ENCODE measurements around the gene CSK. TPM values are rescaled to one million over a fixed set of nuclear protein-coding genes. Genes with fewer than 3 reads are reported as not detected.

CSK gene
- total RNA-seq, 2 experiments from 2014 or later: 114 to 118 TPM

DNA sequence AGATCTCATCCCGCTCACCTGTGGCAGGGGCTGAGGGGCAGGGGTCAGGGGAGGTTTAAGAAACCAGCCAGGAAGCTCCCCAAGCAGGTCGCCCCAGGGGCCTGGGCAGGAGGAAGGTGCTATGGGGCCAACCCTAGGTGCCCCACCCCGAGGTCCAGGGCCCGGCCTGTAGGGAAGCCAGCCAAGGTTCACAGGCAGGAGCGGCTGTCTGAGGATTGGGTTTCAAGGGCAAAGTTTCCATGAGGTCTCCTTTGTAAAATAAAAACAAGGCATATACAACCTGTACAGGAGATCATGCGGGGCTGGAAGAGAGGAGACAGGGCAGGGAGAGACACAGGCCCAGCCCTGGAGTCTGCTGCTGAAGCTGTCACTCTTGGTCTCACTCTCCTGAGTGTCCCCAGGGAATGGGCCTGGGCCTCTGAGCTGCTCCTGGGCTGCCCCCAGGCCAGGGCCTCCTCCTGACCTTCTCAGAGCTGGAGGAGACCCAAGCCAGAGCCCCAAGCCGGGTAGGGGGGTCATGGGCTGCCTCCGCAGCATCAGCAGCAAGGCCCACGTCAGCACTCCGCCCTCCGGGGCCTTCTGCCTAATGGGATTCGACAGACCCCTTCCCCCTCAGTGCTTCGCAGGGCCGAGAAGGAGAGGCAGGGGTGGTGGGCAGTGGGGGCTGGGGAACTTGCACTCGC is 50.1 kb downstream of the CSK start:
- Histone ChIP-seq H3K27ac (ENCODE audit: low read depth in 1 of 2, low read length in 2 of 2) (no peak overlapping the region), H3K9me3 (ENCODE audit: control insufficient read depth in 1 of 2, insufficient read depth in 1 of 2, low read length in 2 of 2) (peaks cover 0 to 3% of the 10 kb centered on the region in 2 experiments), H3K4me3 (ENCODE audit: low read length) (no peak overlapping the region), H3K36me3 (ENCODE audit: insufficient read depth, low read length) (peaks cover 15% of the 10 kb centered on the region), H3K4me1 (ENCODE audit: insufficient read depth, low read length) (no peaks in the 10 kb centered on the region), H3K27me3 (ENCODE audit: control insufficient read depth in 1 of 2, insufficient read depth in 2 of 2, low read length in 2 of 2) (peaks cover 15 to 18% of the 10 kb centered on the region in 2 experiments)
- no peak overlapping the region for H3K4me3 Mint-ChIP-seq
- no peaks in the 10 kb centered on the region for H3K4me1 Mint-ChIP-seq (ENCODE audit: low read depth)
- no peak for DNase-seq
- POLR2A ChIA-PET: no interaction called here
- TF ChIP-seq, protein P1, sequence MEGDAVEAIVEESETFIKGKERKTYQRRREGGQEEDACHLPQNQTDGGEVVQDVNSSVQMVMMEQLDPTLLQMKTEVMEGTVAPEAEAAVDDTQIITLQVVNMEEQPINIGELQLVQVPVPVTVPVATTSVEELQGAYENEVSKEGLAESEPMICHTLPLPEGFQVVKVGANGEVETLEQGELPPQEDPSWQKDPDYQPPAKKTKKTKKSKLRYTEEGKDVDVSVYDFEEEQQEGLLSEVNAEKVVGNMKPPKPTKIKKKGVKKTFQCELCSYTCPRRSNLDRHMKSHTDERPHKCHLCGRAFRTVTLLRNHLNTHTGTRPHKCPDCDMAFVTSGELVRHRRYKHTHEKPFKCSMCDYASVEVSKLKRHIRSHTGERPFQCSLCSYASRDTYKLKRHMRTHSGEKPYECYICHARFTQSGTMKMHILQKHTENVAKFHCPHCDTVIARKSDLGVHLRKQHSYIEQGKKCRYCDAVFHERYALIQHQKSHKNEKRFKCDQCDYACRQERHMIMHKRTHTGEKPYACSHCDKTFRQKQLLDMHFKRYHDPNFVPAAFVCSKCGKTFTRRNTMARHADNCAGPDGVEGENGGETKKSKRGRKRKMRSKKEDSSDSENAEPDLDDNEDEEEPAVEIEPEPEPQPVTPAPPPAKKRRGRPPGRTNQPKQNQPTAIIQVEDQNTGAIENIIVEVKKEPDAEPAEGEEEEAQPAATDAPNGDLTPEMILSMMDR (IDR thresholded peaks at IDR 0.05): no peak
- no peaks in the 10 kb centered on the region for H3K9me3 Mint-ChIP-seq
- ATAC-seq (ENCODE audit: poor library complexity): no peak
- H3K36me3 Mint-ChIP-seq (ENCODE audit: low read depth): peaks cover 12% of the 10 kb centered on the region
- H3K27me3 Mint-ChIP-seq: peaks cover 21% of the 10 kb centered on the region
- CTCF ChIA-PET: no interaction called here
- intact Hi-C loops (cut with DNase I, micrococcal nuclease): loop anchor here in 1 of 2 experiments (10.0 kb wide), 1 partner anchor 197 kb away; no protein-coding TSS in a partner anchor
- no peak overlapping the region for H3K27ac Mint-ChIP-seq

DNA sequence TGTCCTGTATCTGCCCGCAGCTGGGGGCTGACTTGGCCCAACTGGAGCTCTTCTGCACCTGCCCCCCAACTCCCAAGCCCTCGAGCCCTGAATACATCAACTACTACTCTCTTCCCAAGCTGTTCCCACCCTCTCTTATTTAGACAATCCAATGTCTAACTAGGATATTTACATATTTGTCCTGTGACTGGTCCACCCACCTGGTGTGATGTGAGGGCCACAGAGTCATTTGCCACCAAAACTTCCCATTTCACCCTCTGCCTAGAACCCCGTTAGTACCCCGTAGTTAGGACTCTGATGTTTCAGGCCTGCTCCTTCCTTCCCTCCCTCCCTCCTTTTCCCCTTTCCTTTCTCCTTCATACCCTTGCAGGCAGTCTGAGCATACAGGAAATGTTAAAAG is 50.9 kb downstream of the CSK start:
- H3K27ac ChIP-seq (ENCODE audit: low read depth in 1 of 2, low read length in 2 of 2): no peak overlapping the region
- H3K36me3 Mint-ChIP-seq (ENCODE audit: low read depth): peaks cover 12% of the 10 kb centered on the region
- intact Hi-C loops (cut with DNase I, micrococcal nuclease): loop anchor here in 1 of 2 experiments (10.0 kb wide), 1 partner anchor 198 kb away; no protein-coding TSS in a partner anchor
- no peak overlapping the region for H3K4me3 Mint-ChIP-seq
- peaks cover 20% of the 10 kb centered on the region for H3K36me3 ChIP-seq (ENCODE audit: insufficient read depth, low read length)
- H3K4me3 ChIP-seq (ENCODE audit: low read length): no peak overlapping the region
- TF ChIP-seq, protein P1 (IDR thresholded peaks at IDR 0.05): no peak
- ChIA-PET POLR2A (no interaction called here), CTCF (no interaction called here)
- no peaks in the 10 kb centered on the region for H3K4me1 ChIP-seq (ENCODE audit: insufficient read depth, low read length)
- no peak overlapping the region for H3K27ac Mint-ChIP-seq
- no peaks in the 10 kb centered on the region for H3K4me1 Mint-ChIP-seq (ENCODE audit: low read depth)
- ATAC-seq (ENCODE audit: poor library complexity) (no peak), DNase-seq (no peak)
- no peaks in the 10 kb centered on the region for H3K9me3 Mint-ChIP-seq
- peaks cover 7 to 11% of the 10 kb centered on the region in 2 experiments for H3K27me3 ChIP-seq (ENCODE audit: control insufficient read depth in 1 of 2, insufficient read depth in 2 of 2, low read length in 2 of 2)
- H3K27me3 Mint-ChIP-seq: peaks cover 13% of the 10 kb centered on the region
- H3K9me3 ChIP-seq (ENCODE audit: control insufficient read depth in 1 of 2, insufficient read depth in 1 of 2, low read length in 2 of 2): no peaks in the 10 kb centered on the region

DNA sequence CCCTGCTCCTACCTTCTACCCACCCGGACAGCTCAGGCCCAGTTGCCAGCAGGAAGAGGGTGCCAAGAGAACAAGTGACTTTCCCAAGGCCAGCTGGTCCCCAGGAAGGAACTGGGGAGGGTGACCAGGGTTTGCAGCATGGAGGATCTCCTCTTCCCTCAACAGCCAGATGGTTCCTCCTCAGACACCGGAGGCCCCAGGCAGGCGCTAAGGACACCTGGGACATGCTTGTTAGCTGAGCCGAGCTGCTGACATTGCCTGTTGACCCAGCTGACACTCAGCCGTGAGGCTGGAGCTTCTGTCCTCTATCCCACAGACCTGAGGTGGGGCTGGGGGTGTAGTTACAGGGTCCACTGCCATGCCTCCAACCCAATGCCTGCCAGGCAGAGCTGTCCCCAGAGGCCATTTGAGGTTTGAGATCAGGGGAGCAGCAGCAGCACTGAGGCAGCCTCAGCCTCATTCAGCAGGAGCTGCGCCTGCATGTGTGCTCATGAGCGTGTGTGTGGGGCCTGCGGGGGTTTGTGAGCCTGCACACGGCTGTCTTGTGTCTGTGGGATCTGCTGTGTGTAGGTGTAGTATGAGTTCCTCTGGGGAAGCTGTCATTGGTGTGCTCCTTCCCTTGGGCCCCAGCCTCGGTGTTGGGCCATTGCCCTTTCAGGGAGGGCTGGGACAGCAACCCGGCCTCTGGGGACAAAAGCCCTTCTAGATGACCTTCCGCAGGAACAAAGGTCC is 51.7 kb downstream of the CSK start:
- Mint-ChIP-seq H3K27ac (no peak overlapping the region), H3K27me3 (peaks cover 6% of the 10 kb centered on the region), H3K9me3 (no peaks in the 10 kb centered on the region), H3K36me3 (ENCODE audit: low read depth) (peaks cover 13% of the 10 kb centered on the region), H3K4me3 (no peak overlapping the region), H3K4me1 (ENCODE audit: low read depth) (no peaks in the 10 kb centered on the region)
- DNase-seq (no peak), ATAC-seq (ENCODE audit: poor library complexity) (no peak)
- no peak overlapping the region for H3K27ac ChIP-seq (ENCODE audit: low read depth in 1 of 2, low read length in 2 of 2)
- TF ChIP-seq, protein P1 (IDR thresholded peaks at IDR 0.05): no peak
- peaks cover 1 to 7% of the 10 kb centered on the region in 2 experiments for H3K27me3 ChIP-seq (ENCODE audit: control insufficient read depth in 1 of 2, insufficient read depth in 2 of 2, low read length in 2 of 2)
- no peak overlapping the region for H3K4me3 ChIP-seq (ENCODE audit: low read length)
- no peaks in the 10 kb centered on the region for H3K9me3 ChIP-seq (ENCODE audit: control insufficient read depth in 1 of 2, insufficient read depth in 1 of 2, low read length in 2 of 2)
- H3K4me1 ChIP-seq (ENCODE audit: insufficient read depth, low read length): no peaks in the 10 kb centered on the region
- CTCF ChIA-PET: no interaction called here
- intact Hi-C loops (cut with DNase I, micrococcal nuclease): loop anchor here in 1 of 2 experiments (1.0 to 10.0 kb wide), 2 partner anchors 62 to 199 kb away; no protein-coding TSS in a partner anchor
- POLR2A ChIA-PET: interaction anchor here (0.9 kb wide), 1 partner anchor 73 kb away, joined by 3 read pairs; the partner anchor contains the start of gene FAM219B
- peaks cover 26% of the 10 kb centered on the region for H3K36me3 ChIP-seq (ENCODE audit: insufficient read depth, low read length)

Measured in CD4-positive, alpha-beta T cell (primary cell).